Measurements from ENCODE around the gene RUVBL1. TPM values are rescaled to one million over a fixed set of nuclear protein-coding genes. Genes with fewer than 3 reads are reported as not detected.
A peak's percentile ranks its signal among the peaks of the same experiment; 100 is the strongest.

The RUVBL1 gene
- total RNA-seq, 2 donors from 2014 or later, result 81.2 to 91.1 TPM

DNA sequence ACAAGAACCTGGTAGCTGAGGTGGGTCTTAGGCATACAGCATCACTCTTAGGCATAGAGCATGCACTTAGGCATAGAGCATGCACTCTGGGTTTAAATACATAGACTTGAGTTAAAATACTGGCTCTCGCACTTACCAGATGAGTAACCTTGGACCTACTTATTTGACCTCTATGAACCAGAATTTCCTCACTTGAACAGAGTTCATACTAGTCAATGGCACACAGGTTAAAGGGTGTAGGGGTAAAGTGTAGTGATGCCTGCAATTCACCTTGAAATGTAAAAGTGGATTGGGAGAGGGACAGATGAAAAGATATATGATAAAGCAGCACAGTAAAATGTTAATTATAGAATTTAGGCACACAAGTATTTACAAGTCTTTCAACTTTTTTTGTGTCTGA, 1.6 kb downstream of the RUVBL1 start:
- Mint-ChIP-seq H3K4me1 (peaks cover 12% of the 10 kb centered on the region), H3K36me3 (ENCODE audit: low read depth) (peaks cover 20% of the 10 kb centered on the region), H3K4me3 (peak overlapping the region; percentile 96), H3K9me3 (no peaks in the 10 kb centered on the region), H3K27me3 (ENCODE audit: insufficient read depth) (no peaks in the 10 kb centered on the region), H3K27ac (no peak overlapping the region)
- H3K36me3 ChIP-seq (ENCODE audit: control insufficient read depth, insufficient read depth, low read length), result peaks cover 6% of the 10 kb centered on the region
- H3K9me3 ChIP-seq (ENCODE audit: control insufficient read depth, low read length), result no peaks in the 10 kb centered on the region
- H3K4me3 ChIP-seq (ENCODE audit: low read length), result peak overlapping the region; percentile 94
- WGBS, 2 experiments (ENCODE audit: insufficient coverage in 1 of 2, insufficient read length in 1 of 2), result 95 to 100% methylated on average over 1 of the region's 1 CpG
- H3K27ac ChIP-seq (ENCODE audit: low read depth, low read length), result no peak overlapping the region
- no peak for DNase-seq
- H3K27me3 ChIP-seq (ENCODE audit: control insufficient read depth, insufficient read depth, low read length, poor library complexity, severe bottlenecking), result no peaks in the 10 kb centered on the region
- TF ChIP-seq, protein P1, sequence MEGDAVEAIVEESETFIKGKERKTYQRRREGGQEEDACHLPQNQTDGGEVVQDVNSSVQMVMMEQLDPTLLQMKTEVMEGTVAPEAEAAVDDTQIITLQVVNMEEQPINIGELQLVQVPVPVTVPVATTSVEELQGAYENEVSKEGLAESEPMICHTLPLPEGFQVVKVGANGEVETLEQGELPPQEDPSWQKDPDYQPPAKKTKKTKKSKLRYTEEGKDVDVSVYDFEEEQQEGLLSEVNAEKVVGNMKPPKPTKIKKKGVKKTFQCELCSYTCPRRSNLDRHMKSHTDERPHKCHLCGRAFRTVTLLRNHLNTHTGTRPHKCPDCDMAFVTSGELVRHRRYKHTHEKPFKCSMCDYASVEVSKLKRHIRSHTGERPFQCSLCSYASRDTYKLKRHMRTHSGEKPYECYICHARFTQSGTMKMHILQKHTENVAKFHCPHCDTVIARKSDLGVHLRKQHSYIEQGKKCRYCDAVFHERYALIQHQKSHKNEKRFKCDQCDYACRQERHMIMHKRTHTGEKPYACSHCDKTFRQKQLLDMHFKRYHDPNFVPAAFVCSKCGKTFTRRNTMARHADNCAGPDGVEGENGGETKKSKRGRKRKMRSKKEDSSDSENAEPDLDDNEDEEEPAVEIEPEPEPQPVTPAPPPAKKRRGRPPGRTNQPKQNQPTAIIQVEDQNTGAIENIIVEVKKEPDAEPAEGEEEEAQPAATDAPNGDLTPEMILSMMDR (conservative IDR thresholded peaks at IDR 0.05), result no peak
- H3K4me1 ChIP-seq (ENCODE audit: control insufficient read depth, insufficient read depth, low read length), result no peaks in the 10 kb centered on the region
- H3K9ac ChIP-seq (ENCODE audit: extremely low read depth, low read length, poor library complexity, severe bottlenecking), result no peak overlapping the region

DNA sequence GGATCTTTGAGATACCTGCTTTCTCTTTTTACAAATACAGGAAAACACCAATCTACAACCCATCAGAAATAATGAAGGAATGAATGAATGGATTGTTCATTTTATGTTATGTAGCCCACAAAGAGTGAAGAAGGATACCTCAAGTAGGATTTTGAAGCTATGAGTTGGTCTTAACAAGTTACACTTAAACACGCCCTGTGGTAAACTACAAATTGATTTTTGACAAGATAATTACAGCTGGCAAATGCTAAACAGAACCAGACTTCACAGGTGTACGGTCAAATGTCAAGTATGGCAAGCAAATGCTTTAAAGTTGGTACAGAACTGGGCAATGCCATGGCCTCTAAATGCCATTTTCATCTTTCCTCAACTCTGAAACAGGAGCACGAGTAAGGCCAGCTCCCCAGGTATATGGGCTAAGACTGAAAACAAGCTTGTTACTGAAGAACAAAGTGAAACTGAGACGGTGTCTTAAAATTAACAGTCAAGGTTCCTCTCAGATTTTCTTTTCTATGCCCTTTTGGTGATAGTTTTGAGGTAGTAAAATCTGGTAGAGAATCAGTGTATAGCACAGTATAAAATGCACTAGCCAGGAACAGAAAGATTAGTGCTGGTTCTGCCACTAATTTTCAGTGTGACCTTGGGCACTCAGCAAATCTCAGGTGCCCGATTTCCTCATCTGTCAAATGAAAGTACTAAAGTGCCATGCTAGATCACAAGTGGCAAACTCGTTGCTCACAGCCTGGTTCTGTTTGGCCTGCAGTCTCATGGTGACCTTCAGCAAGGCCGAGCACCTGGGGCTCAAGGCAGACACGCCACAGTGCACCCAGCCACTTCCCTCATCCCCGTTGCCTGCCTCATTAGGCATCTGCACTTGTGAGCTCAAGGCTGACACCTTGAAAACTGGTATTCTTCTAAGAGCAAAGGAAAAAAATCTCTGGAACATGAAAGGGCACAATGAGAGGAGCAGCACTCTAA, 9.5 kb downstream of the RUVBL1 start:
- H3K36me3 ChIP-seq (ENCODE audit: control insufficient read depth, insufficient read depth, low read length), result peaks cover 42% of the 10 kb centered on the region

DNA sequence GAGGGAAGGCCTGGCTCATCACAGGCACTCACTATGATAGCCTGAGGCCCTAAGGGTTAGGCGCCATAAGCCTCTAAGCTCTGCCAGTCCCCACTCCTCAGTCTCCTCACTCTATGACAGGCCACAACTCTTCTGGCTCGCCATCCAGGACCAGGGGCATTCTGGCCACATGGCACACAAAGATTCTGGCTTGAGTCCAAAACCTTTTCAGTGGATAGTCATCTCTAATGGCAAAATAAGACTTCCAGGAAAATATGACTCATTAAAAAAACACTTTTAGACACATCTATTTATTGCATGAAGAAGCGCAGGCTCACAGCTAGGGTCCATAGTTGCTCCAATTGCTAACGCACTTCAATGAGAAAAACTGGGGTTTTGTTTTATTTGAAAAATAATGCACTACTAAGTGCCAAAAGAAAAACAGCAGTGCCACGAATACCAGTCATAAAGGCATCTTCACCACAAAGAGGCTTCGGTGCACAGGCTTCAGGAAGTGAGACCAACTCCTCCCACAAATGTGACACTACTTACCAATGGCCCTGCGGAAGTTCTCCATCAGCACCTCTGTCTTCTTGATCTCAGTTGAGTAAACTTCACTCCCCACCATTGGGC, 11.1 kb downstream of the RUVBL1 start:
- Mint-ChIP-seq H3K36me3 (ENCODE audit: low read depth) (peaks cover 46% of the 10 kb centered on the region), H3K27me3 (ENCODE audit: insufficient read depth) (no peaks in the 10 kb centered on the region), H3K9me3 (no peaks in the 10 kb centered on the region), H3K4me3 (no peak overlapping the region), H3K4me1 (peaks cover 13% of the 10 kb centered on the region), H3K27ac (no peak overlapping the region)
- TF ChIP-seq, protein P1 (conservative IDR thresholded peaks at IDR 0.05), result no peak
- Histone ChIP-seq H3K9me3 (ENCODE audit: control insufficient read depth, low read length) (no peaks in the 10 kb centered on the region), H3K4me3 (ENCODE audit: low read length) (no peak overlapping the region), H3K36me3 (ENCODE audit: control insufficient read depth, insufficient read depth, low read length) (peaks cover 47% of the 10 kb centered on the region), H3K9ac (ENCODE audit: extremely low read depth, low read length, poor library complexity, severe bottlenecking) (no peak overlapping the region), H3K27ac (ENCODE audit: low read depth, low read length) (no peak overlapping the region), H3K27me3 (ENCODE audit: control insufficient read depth, insufficient read depth, low read length, poor library complexity, severe bottlenecking) (no peaks in the 10 kb centered on the region), H3K4me1 (ENCODE audit: control insufficient read depth, insufficient read depth, low read length) (peaks cover 4% of the 10 kb centered on the region)
- WGBS, 2 experiments (ENCODE audit: insufficient coverage in 1 of 2, insufficient read length in 1 of 2), result 92 to 100% methylated on average over 2 to 7 of the region's 7 CpGs
- DNase-seq, result no peak

More for the DNA sequence above, 9.5 kb downstream of the RUVBL1 start:
- Histone ChIP-seq H3K27me3 (ENCODE audit: control insufficient read depth, insufficient read depth, low read length, poor library complexity, severe bottlenecking) (no peaks in the 10 kb centered on the region), H3K4me3 (ENCODE audit: low read length) (no peak overlapping the region), H3K27ac (ENCODE audit: low read depth, low read length) (no peak overlapping the region), H3K9ac (ENCODE audit: extremely low read depth, low read length, poor library complexity, severe bottlenecking) (no peak overlapping the region), H3K4me1 (ENCODE audit: control insufficient read depth, insufficient read depth, low read length) (no peaks in the 10 kb centered on the region), H3K9me3 (ENCODE audit: control insufficient read depth, low read length) (no peaks in the 10 kb centered on the region)
- no peak for DNase-seq
- Mint-ChIP-seq H3K36me3 (ENCODE audit: low read depth) (peaks cover 54% of the 10 kb centered on the region), H3K27ac (no peak overlapping the region), H3K4me3 (no peak overlapping the region), H3K4me1 (peaks cover 2% of the 10 kb centered on the region), H3K9me3 (no peaks in the 10 kb centered on the region), H3K27me3 (ENCODE audit: insufficient read depth) (no peaks in the 10 kb centered on the region)
- TF ChIP-seq, protein P1 (conservative IDR thresholded peaks at IDR 0.05), result no peak
- 92 to 94% methylated on average over 9 of the region's 9 CpGs for WGBS, 2 experiments (ENCODE audit: insufficient coverage in 1 of 2, insufficient read length in 1 of 2)

Measured in endodermal cell (in vitro differentiated cells).